ENCODE data around the gene SH3RF2. TPM values are rescaled to one million over a fixed set of nuclear protein-coding genes. Genes with fewer than 3 reads are reported as not detected.

SH3RF2 gene
- total RNA-seq, 2 experiments from 2014 or later, result not detected

- peaks cover 7% of the 10 kb centered on the region for H3K27me3 Mint-ChIP-seq
- H3K9me3 Mint-ChIP-seq, result no peaks in the 10 kb centered on the region
- no peaks in the 10 kb centered on the region for H3K36me3 Mint-ChIP-seq
- peaks cover 4% of the 10 kb centered on the region for H3K4me1 Mint-ChIP-seq
- H3K27ac Mint-ChIP-seq, result no peak overlapping the region
- H3K4me3 Mint-ChIP-seq, result no peak overlapping the region
- no peak for DNase-seq
Measured at GRCh38 chr5:145971701-145972100, 35.3 kb downstream of the SH3RF2 start.

GRCh38 chr5:145975001-145975360, 38.6 kb downstream of the SH3RF2 start:
- peaks cover 7% of the 10 kb centered on the region for H3K27me3 Mint-ChIP-seq
- DNase-seq, result no peak
- H3K27ac Mint-ChIP-seq, result no peak overlapping the region
- no peaks in the 10 kb centered on the region for H3K9me3 Mint-ChIP-seq
- no peak overlapping the region for H3K4me3 Mint-ChIP-seq
- peaks cover 4% of the 10 kb centered on the region for H3K4me1 Mint-ChIP-seq
- H3K36me3 Mint-ChIP-seq, result no peaks in the 10 kb centered on the region

DNA sequence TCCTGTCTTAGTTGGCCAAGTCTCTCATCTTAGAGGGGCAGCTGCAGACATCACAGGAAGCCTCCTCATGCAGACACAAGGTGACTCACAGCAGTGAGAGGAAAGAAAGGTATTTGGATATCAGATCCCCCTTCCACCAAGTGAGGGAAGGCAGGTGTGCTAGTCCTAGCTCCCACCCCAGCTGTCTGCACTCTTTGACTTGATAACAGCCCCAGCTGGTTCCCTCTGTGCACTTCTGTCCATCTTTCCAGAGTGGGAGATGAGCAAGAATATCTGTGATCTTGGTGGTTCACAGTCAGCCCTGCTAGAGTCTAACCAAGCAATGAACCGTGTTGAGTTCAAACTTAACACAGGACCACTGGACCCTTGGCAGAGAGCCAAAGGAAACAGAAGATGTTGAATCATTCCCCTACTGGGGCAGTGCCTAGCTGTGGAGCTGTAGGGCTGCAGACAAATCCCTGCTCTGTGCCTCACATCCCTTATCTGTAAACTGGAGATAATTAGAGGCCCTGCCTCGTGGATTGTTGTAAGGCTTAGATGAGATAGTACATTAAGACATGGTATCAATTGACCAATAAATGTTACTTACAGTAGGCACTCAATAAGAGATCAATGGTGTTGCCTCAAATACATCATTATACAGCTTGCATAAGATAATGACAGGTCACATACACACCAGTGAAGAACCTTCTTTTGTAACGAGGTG, 39.1 kb downstream of the SH3RF2 start:
- peaks cover 4% of the 10 kb centered on the region for H3K4me1 Mint-ChIP-seq
- no peak overlapping the region for H3K27ac Mint-ChIP-seq
- no peaks in the 10 kb centered on the region for H3K36me3 Mint-ChIP-seq
- DNase-seq, result no peak
- H3K4me3 Mint-ChIP-seq, result no peak overlapping the region
- H3K27me3 Mint-ChIP-seq, result peaks cover 7% of the 10 kb centered on the region
- H3K9me3 Mint-ChIP-seq, result no peaks in the 10 kb centered on the region

DNA sequence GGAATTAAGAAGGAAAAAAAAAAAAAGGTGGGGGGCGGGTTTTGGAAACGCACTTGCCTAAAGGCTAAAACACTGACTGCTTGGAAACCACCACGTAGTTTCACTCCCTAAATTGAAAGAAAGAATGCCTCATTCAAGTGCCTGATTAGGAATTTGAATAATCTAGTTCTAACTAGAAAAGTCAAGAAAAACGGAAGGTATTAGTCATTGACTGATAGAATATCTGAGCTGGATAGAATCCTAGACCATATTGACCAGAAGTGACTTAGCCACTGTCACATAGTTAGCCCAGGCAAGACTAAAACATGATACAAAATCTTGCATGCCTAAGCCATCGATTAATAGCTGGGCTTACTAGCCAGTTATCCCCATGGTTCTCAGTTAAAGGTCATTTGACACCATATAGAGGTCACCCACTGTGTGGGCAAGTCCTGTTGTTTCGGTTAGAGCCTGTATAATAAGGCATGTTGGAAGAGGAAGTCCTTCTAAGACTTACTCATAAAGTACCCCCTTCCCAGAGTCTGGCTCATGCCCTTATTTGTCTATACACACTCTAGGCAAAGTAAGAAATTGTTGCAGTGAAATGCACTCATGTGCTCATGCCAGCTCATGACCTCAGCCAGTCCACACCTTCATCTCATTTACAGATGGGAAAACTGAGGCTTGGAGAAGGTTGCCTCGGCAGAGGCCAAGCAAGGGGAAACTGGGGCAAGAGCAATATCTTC, 40.2 kb downstream of the SH3RF2 start:
- Mint-ChIP-seq H3K36me3 (no peaks in the 10 kb centered on the region), H3K27ac (no peak overlapping the region), H3K9me3 (no peaks in the 10 kb centered on the region), H3K4me3 (no peak overlapping the region), H3K27me3 (peaks cover 7% of the 10 kb centered on the region), H3K4me1 (peaks cover 4% of the 10 kb centered on the region)
- DNase-seq, result no peak

DNA sequence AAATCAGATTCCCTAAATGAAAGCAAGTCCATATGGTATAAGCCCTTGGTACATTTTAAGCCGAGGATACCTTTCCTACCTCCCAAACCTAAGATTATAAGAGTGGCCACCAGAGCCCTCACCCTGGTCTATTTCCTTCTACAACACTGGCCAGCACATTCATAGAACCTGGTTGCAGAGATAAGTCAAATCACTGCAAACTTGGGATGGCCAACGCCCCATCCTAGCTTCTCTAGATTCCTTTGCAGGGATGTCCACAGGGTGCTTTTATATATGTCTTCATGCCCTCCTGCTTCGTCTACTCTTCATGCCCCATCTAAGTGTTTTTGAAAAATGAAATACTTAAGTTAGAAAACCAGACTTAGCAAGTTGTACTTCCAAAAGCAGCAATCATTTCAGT, 41.8 kb downstream of the SH3RF2 start:
- Mint-ChIP-seq H3K27me3 (peaks cover 7% of the 10 kb centered on the region), H3K4me3 (no peak overlapping the region), H3K27ac (no peak overlapping the region), H3K36me3 (no peaks in the 10 kb centered on the region), H3K9me3 (no peaks in the 10 kb centered on the region), H3K4me1 (peaks cover 4% of the 10 kb centered on the region)
- DNase-seq, result no peak

- Mint-ChIP-seq H3K36me3 (no peaks in the 10 kb centered on the region), H3K4me3 (no peak overlapping the region), H3K27ac (no peak overlapping the region), H3K27me3 (peaks cover 7% of the 10 kb centered on the region), H3K4me1 (peaks cover 4% of the 10 kb centered on the region), H3K9me3 (no peaks in the 10 kb centered on the region)
- no peak for DNase-seq
Measured at GRCh38 chr5:145978708-145979107, 42.3 kb downstream of the SH3RF2 start.

DNA sequence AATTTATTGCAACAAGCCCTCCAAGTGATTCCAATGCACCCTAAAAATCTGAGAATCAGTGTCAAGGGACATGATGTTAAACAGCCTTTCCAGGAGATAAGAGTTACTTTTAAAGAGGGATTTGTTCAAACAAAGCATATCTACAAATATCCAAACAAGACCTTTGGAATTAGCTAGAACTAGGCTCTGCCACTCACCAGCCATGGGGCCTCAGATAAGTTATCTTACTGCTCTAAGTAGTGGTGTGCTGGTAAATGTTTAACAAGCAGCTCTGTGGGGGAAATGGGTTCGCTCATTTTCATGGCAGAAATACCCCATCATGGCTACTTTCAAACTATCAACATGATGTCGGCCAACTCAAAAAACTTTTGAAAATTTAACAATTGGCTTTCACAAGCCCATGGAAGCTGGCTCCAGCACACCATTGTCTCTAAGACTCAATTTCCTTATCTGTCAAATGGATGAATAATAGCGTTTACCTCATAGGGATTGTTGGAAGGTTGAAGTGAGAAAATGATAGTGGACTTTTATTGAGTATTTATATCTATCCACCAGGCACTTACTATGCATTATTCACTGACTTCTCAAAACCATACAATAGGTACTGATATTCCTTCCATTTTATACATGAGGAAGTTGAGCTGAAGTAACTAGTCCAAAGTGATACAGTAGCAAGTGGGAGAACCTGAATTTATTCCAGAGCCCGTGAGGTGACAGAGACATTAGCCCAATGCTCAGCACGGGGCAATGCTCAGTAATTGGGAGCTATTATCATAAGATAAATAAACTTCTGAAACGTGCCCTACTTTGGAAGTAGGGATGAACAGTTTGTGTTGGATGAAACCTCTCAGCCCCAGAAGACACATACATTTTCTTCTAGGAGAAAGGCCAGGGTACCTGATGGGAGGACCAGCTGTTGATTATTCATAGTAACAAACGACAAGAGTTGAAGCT, 43.2 kb downstream of the SH3RF2 start:
- Mint-ChIP-seq H3K27me3 (no peaks in the 10 kb centered on the region), H3K27ac (no peak overlapping the region), H3K4me1 (peaks cover 4% of the 10 kb centered on the region), H3K9me3 (no peaks in the 10 kb centered on the region), H3K36me3 (no peaks in the 10 kb centered on the region), H3K4me3 (no peak overlapping the region)
- no peak for DNase-seq

- no peak overlapping the region for H3K27ac Mint-ChIP-seq
- no peaks in the 10 kb centered on the region for H3K36me3 Mint-ChIP-seq
- H3K27me3 Mint-ChIP-seq, result no peaks in the 10 kb centered on the region
- no peak overlapping the region for H3K4me3 Mint-ChIP-seq
- peaks cover 4% of the 10 kb centered on the region for H3K4me1 Mint-ChIP-seq
- DNase-seq, result no peak
- no peaks in the 10 kb centered on the region for H3K9me3 Mint-ChIP-seq
Measured at GRCh38 chr5:145980259-145980658, 43.9 kb downstream of the SH3RF2 start.

- H3K27ac Mint-ChIP-seq, result no peak overlapping the region
- DNase-seq, result no peak
- no peak overlapping the region for H3K4me3 Mint-ChIP-seq
- no peaks in the 10 kb centered on the region for H3K27me3 Mint-ChIP-seq
- H3K4me1 Mint-ChIP-seq, result peaks cover 4% of the 10 kb centered on the region
- no peaks in the 10 kb centered on the region for H3K9me3 Mint-ChIP-seq
- H3K36me3 Mint-ChIP-seq, result no peaks in the 10 kb centered on the region
Measured at GRCh38 chr5:145980718-145981117, 44.3 kb downstream of the SH3RF2 start.

DNA sequence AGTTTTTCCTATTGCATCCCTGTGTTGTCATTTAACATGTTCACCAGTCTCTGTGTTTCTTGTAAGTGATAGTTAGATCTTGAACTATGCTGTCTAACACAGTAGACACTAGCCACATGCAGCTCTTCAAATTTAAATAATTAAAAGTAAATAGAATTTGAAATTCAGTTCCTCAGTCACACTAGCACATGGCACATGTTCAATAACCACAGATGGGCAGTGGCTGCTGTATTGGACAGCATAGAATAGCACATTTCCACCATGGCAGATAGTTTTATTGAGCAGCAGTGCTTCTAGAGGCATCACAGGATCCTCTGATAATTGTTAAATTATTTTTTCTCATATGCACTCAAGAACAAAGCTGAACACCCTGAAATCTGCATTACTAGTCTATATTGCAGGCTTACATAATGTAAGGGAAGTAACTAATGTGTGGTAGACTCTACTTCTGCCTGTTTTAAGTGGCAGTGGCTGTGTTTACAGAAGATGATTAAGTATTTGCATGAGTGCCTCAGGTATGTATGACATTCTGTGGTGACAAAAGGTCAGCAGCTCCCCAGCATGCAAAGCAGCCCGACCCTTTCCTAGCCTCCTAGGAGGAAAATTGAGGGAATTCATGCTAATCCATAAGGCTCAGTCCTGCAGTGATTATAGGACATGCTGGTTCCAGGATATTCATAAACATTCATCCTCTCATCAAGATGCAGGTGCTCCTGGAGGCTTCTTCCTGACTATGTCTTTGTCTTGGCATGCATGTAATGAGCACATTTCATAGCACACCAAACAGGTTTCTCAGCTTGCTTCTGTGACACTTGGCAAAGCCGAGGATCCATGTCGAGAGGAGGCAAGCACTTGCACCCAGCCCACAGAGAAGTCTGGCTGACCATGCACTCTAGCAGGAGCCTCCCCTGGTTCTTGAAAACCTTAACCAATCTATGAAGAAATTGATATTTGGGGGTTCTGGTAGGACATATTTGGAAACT, 45.5 kb downstream of the SH3RF2 start:
- no peak overlapping the region for H3K27ac Mint-ChIP-seq
- no peaks in the 10 kb centered on the region for H3K27me3 Mint-ChIP-seq
- DNase-seq, result no peak
- H3K4me1 Mint-ChIP-seq, result no peaks in the 10 kb centered on the region
- H3K9me3 Mint-ChIP-seq, result no peaks in the 10 kb centered on the region
- no peak overlapping the region for H3K4me3 Mint-ChIP-seq
- H3K36me3 Mint-ChIP-seq, result no peaks in the 10 kb centered on the region

DNA sequence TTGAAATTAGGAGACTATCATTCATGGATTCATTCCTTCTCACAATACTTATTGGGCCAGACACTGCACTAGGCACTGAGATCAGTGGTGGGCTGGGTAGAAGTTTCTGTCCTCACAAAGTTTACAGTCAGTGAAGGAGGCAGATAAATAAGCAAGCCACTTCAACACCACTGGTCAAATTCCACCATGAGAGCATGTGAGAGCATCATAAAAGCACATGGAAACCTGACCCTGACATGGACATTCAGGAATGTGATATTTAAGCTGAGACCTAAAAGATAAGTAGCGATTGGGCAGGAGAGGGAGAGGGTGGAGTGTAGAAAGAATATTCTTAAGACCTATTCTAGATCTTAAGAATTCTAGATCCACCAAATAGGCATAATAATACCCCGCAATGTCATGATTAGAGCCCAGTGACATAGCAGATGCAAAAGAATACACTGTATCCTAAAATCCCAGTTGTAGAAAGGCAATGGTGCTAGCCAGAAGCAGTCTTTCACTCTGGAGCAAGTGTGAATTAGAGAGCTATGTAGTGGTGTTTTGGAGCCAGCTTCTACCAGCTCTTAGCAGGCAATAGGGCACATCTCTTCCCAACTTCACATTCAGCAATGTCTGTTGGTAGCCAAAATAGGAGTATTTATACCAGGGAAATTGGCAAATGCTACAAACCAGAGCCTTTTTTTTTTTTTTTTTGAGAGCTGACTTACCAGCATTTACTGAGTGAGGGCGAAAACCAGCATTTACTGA, 46.4 kb downstream of the SH3RF2 start:
- H3K4me1 Mint-ChIP-seq, result no peaks in the 10 kb centered on the region
- H3K36me3 Mint-ChIP-seq, result no peaks in the 10 kb centered on the region
- DNase-seq, result no peak
- no peaks in the 10 kb centered on the region for H3K27me3 Mint-ChIP-seq
- no peak overlapping the region for H3K27ac Mint-ChIP-seq
- H3K9me3 Mint-ChIP-seq, result no peaks in the 10 kb centered on the region
- H3K4me3 Mint-ChIP-seq, result no peak overlapping the region

DNA sequence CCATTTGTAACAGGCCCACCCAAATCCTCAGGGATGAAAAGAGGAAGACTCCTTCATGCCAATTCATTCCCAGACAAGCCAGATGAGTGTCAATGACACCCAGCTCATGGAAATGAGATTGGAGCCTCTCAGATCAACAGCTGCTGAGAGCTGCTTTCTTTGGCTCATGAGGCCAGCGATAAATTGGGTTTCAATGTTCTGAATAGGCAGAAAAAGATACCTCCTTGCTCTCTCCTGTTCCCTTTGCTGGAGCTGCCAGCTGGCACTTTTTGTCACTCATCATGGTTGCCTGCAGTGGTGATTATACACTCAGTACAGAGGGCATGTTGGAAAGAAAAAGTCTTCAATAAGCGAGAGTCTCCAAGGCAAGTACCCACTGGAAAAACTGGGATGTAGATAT, 47.1 kb downstream of the SH3RF2 start:
- Mint-ChIP-seq H3K9me3 (no peaks in the 10 kb centered on the region), H3K27me3 (peaks cover under 1% of the 10 kb centered on the region), H3K36me3 (no peaks in the 10 kb centered on the region), H3K27ac (no peak overlapping the region), H3K4me1 (no peaks in the 10 kb centered on the region), H3K4me3 (no peak overlapping the region)
- no peak for DNase-seq

DNA sequence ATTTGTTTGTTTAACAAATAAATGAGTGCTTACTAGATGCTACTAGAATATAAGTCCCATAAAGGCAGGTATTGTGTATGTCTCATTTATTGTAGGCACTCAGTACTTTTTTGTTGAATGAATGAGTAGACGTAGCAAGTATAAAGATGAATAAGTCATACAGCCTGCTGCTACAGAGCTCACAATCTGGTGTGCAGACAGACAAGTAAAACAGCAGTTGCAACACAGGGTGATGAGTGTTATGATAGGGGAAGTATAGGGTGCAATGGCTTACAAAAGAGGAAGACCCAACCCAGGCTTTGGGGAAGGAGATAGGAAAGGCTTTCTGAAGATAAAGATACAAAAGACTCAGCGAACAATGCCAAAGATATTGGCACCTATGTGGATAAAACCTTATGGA, 47.7 kb downstream of the SH3RF2 start:
- peaks cover 3% of the 10 kb centered on the region for H3K27me3 Mint-ChIP-seq
- H3K36me3 Mint-ChIP-seq, result no peaks in the 10 kb centered on the region
- no peak overlapping the region for H3K27ac Mint-ChIP-seq
- no peak for DNase-seq
- no peaks in the 10 kb centered on the region for H3K9me3 Mint-ChIP-seq
- H3K4me3 Mint-ChIP-seq, result no peak overlapping the region
- H3K4me1 Mint-ChIP-seq, result no peaks in the 10 kb centered on the region

- Mint-ChIP-seq H3K27me3 (peaks cover 3% of the 10 kb centered on the region), H3K36me3 (no peaks in the 10 kb centered on the region)
Measured at GRCh38 chr5:145987856-145988255, 51.5 kb downstream of the SH3RF2 start.

More at GRCh38 chr5:145987856-145988255, 51.5 kb downstream of the SH3RF2 start:
- Mint-ChIP-seq H3K4me1 (no peaks in the 10 kb centered on the region), H3K4me3 (no peak overlapping the region), H3K9me3 (peaks cover 4% of the 10 kb centered on the region), H3K27ac (no peak overlapping the region)
- no peak for DNase-seq

Measured in activated naive CD8-positive, alpha-beta T cell treated with anti-CD3 and anti-CD28 coated beads for 36 hours (primary cell).